ENCODE measurements around the gene FBXO39.
A peak's percentile ranks its signal among the peaks of the same experiment; 100 is the strongest.
"Not testable (repeated sequence)": the region's sequence is repeated elsewhere in the genome, so short reads cannot be mapped to it uniquely, and the experiment has no call there.

FBXO39 gene

DNA sequence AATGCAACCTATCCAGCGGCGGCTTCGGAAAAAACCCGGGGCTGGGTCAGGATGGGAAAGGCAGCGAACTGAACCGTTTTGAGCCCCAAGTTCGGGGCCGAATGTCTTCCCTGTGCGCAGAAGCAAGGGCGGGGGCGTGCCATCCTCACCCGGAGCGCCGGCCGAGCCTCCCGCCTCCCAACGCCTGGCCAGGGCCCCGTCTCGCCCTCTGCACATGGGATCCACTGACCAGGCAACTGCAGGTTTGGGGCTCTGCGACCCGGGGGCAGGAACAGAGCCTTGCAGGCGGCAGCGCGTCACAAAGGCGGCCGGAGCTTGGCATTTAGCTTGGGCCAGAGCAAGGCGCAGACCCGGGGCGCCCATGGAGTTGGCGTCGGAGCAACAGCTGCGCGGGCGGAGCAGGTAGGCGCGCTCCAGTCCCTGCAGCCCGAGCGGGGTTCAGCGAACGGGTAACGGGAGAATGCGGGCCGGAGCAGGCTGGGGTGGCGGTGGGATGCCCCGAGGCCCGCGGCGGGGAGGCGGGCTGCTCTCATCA, at the start of gene FBXO39:
TSS of gene FBXO39 (plus strand) at position 345 of the 535 bp plus-strand sequence. CDS start 3,654 bp downstream, outside the sequence.
- TF ChIP-seq, protein P1, sequence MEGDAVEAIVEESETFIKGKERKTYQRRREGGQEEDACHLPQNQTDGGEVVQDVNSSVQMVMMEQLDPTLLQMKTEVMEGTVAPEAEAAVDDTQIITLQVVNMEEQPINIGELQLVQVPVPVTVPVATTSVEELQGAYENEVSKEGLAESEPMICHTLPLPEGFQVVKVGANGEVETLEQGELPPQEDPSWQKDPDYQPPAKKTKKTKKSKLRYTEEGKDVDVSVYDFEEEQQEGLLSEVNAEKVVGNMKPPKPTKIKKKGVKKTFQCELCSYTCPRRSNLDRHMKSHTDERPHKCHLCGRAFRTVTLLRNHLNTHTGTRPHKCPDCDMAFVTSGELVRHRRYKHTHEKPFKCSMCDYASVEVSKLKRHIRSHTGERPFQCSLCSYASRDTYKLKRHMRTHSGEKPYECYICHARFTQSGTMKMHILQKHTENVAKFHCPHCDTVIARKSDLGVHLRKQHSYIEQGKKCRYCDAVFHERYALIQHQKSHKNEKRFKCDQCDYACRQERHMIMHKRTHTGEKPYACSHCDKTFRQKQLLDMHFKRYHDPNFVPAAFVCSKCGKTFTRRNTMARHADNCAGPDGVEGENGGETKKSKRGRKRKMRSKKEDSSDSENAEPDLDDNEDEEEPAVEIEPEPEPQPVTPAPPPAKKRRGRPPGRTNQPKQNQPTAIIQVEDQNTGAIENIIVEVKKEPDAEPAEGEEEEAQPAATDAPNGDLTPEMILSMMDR (IDR thresholded peaks at IDR 0.05; ENCODE audit: insufficient read depth, low read length, missing control alignments), result no peak
- H3K4me3 ChIP-seq (ENCODE audit: low read depth, low read length), result no peak within 1 kb of the TSS
- ChIA-PET POLR2A (interaction anchor here (0.6 kb wide), 1 partner anchor 8 kb away, joined by 3 read pairs; no protein-coding TSS in a partner anchor), CTCF (no interaction called here)
- no peak for DNase-seq (ENCODE audit: low read depth, low spot score)

DNA sequence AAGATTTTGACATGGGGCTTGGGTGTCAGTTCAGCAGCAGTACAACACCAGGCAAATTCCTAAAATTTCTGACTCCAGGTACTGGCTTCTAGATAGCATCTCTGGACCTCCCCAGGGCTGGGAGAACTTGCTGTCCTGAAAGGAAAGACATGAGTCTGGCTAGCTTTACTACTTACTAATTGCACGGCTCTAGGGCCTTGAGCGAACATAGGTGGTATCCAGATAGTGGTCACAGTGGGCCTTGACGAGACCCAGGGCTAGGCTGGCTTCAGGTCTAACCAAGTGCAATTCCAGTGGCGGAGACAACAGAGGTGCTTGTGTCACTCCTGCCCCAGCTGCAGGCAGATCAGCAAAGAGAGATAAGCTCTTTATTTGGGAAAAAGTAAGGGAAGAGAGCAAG, 46.5 kb upstream of the FBXO39 start:
- ChIA-PET POLR2A (no interaction called here), CTCF (no interaction called here)
- no peak for DNase-seq (ENCODE audit: low read depth, low spot score)
- TF ChIP-seq, protein P1 (IDR thresholded peaks at IDR 0.05; ENCODE audit: insufficient read depth, low read length, missing control alignments), result no peak
- H3K4me3 ChIP-seq (ENCODE audit: low read depth, low read length), result no peak overlapping the region

DNA sequence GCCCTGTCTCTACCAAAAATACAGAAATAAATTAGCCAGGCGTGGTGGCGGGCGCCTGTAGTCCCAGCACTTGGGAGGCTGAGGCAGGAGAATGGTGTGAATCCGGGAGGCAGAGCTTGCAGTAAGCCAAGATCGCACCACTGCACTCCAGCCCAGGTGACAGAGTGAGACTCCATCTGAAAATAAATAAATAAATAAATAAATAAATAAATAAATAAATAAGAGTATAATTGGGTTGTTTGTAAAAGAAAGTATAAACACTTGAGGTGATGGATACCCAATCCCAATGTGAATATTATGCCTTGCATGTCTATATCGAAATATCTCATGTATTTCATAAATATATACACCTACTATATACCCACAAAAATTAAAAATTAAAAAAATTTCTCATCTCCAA, 29.4 kb upstream of the FBXO39 start:
- POLR2A ChIA-PET; DNase-seq (ENCODE audit: low read depth, low spot score); H3K4me3 ChIP-seq (ENCODE audit: low read depth, low read length): not testable (repeated sequence)
- CTCF ChIA-PET, result interaction anchor here (1.2 kb wide), 1 partner anchor 96 kb away, joined by 5 read pairs; no protein-coding TSS in a partner anchor

DNA sequence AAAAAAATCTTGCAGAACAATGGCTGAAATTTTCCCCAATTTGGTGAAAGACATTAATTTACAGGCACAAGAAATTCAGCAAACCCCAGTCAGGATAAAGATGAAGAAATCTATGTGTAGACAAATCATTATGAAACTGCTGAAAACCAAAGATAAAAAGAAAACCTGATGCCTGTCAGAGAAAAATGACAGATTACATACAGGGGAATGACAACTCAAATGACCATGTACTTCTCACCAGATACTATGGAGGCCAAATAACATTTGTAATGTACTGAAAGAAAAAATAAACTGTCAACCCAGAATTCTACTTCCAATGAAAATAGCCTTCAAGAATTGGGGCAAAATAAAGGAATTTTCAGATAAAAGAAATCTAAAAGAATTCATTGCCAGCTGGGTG, 27.4 kb upstream of the FBXO39 start:
- TF ChIP-seq, protein P1 (IDR thresholded peaks at IDR 0.05; ENCODE audit: insufficient read depth, low read length, missing control alignments), result no peak
- ChIA-PET POLR2A (no interaction called here), CTCF (interaction anchor here (1.0 to 4.9 kb wide), 3 partner anchors 16 to 94 kb away, joined by 3 to 31 read pairs (median 3); no protein-coding TSS in a partner anchor)
- DNase-seq (ENCODE audit: low read depth, low spot score), result no peak
- H3K4me3 ChIP-seq (ENCODE audit: low read depth, low read length), result no peak overlapping the region

DNA sequence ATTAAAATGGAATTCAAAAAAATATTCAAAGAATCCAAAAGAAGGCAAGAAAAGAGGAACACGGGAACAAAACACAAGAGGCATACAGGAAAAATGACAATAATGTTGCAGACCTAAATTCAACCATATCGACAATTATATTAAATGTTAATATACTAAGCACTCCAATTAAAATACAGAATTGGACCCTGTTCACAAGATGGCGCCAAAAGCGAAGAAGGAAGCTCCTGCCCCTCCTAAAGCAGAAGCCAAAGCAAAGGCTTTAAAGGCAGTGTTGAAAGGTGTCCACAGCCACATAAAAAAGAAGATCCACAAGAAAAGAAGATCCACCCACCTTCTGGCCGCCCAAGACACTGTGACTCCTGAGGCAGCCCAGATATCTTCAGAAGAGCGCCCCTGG, 26.5 kb upstream of the FBXO39 start:
- no peak for DNase-seq (ENCODE audit: low read depth, low spot score)
- ChIA-PET CTCF (interaction anchor here (0.6 to 4.9 kb wide), 7 partner anchors 83 to 273 kb away, joined by 3 to 31 read pairs (median 4); partner anchors contain the start of gene BCL6B), POLR2A (no interaction called here)
- TF ChIP-seq, protein P1 (IDR thresholded peaks at IDR 0.05; ENCODE audit: insufficient read depth, low read length, missing control alignments), result no peak
- no peak overlapping the region for H3K4me3 ChIP-seq (ENCODE audit: low read depth, low read length)

DNA sequence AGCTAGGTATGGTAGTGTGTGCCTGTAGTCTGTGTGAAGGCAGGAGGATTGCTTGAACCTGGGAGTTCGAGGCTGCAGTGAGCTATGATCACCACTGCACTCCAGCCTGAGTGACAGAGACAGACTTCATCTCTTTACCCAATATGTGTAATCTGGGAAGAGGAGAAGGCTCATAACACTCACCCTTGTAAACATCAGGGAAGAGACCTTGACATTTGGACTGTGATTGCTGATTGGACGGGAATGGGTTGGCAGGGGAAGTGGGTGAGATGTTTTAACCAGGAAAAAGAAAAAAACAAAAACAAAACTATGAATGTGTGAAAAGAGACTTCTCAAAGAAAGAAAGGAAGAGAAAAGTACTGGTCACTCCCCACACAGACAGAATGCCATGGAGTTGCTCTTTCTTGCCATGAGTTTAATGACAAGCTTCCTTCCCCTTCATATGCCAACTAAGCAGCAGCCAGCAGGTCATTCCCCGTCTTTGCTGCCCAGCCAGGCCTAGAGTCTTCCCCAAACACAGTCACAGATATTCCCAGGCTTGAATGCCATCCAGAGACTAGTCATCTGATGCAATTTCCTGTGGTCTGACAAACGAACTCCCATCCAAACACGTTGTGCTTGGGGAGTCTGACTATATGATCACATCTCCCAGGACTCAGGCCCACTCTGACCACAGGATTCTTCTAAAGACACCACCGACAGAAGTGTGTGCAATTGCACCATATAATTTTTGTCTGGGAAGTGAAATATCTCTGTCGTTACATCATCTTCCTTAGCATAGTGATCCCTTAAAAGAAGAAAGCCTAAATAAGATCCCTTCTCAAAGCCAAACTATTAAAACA, 23.7 kb upstream of the FBXO39 start:
- CTCF ChIA-PET, result interaction anchor here (0.6 to 4.9 kb wide), 7 partner anchors 31 to 280 kb away, joined by 3 to 31 read pairs (median 3); partner anchors contain the start of gene BCL6B
- POLR2A ChIA-PET, result interaction anchor here (0.7 kb wide), 1 partner anchor 151 kb away, joined by 3 read pairs; no protein-coding TSS in a partner anchor
- TF ChIP-seq, protein P1 (IDR thresholded peaks at IDR 0.05; ENCODE audit: insufficient read depth, low read length, missing control alignments), result no peak
- peak; percentile 100 for DNase-seq (ENCODE audit: low read depth, low spot score)
- peak overlapping the region; percentile 9; the same call in 1 of the 2 replicates for H3K4me3 ChIP-seq (ENCODE audit: low read depth, low read length)
